Brain microvascular endothelial cell (primary cell): Measurements from ENCODE around the gene NTN4.

Experiments
- DNase-seq: peaks from one replicate; pipeline ENCODE4 v3.0.0-alpha.2; 2020
- H3K27ac ChIP-seq: fragments of 250-450 bp; sonication (Bioruptor Pico); 2 replicates; pipeline ENCODE4 v1.5.1; 2020; ENCODE audit warnings: mild to moderate bottlenecking, moderate library complexity
- H3K27me3 ChIP-seq: fragments of 250-450 bp; sonication (Bioruptor Pico); replicated peaks from 2 replicates; pipeline ENCODE4 v1.5.1; 2020; ENCODE audit warnings: mild to moderate bottlenecking
- H3K36me3 ChIP-seq: fragments of 250-450 bp; sonication (Bioruptor Pico); replicated peaks from 2 replicates; pipeline ENCODE4 v1.5.1; 2020; ENCODE audit warnings: mild to moderate bottlenecking
- H3K4me3 ChIP-seq: 2 replicates; pipeline ENCODE4 v1.5.1; 2011; ENCODE audit warnings: low read depth, mild to moderate bottlenecking, control low read depth, low read length, moderate library complexity
- in situ Hi-C: cut with HindIII; loops from 2 replicates; pipeline ENCODE4 v1.10.0; 2017; ENCODE audit warnings: low sequenced_read_pairs, low pct_ligation_motif_present
- TF ChIP-seq, protein P1 (sequence below): IDR thresholded peaks from 2 replicates; pipeline ENCODE4 v1.5.1; 2011; ENCODE audit warnings: low read depth, mild to moderate bottlenecking, moderate library complexity, low read length, control low read depth, inconsistent platforms; ENCODE audit errors: missing control alignments

The NTN4 gene

DNA sequence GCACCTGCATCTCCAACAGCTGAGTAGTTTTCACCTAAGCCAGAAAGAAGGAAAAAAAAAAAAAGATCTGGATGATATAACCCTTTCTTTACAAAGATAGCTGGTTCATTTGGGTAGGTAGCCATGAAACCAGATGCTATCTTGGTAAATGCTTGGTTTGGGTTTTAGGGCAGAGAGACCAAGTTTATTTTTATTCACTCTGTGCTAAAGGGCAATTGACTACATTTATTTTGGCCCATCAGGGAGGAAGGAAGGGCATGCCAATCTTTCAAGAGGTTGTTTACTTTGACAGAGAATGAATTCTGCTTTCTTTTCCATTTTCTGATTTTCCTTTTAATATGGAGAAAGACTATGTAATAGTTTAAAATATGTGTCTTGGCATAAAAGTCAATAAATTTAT is 91.0 kb downstream of the NTN4 start:
- Histone ChIP-seq H3K27ac (peak overlapping the region; percentile 13), H3K27me3 (no peaks in the 10 kb centered on the region), H3K36me3 (no peaks in the 10 kb centered on the region), H3K4me3 (no peak overlapping the region)
- DNase-seq = no peak
- in situ Hi-C loops = no loop called here
- TF ChIP-seq, protein P1, sequence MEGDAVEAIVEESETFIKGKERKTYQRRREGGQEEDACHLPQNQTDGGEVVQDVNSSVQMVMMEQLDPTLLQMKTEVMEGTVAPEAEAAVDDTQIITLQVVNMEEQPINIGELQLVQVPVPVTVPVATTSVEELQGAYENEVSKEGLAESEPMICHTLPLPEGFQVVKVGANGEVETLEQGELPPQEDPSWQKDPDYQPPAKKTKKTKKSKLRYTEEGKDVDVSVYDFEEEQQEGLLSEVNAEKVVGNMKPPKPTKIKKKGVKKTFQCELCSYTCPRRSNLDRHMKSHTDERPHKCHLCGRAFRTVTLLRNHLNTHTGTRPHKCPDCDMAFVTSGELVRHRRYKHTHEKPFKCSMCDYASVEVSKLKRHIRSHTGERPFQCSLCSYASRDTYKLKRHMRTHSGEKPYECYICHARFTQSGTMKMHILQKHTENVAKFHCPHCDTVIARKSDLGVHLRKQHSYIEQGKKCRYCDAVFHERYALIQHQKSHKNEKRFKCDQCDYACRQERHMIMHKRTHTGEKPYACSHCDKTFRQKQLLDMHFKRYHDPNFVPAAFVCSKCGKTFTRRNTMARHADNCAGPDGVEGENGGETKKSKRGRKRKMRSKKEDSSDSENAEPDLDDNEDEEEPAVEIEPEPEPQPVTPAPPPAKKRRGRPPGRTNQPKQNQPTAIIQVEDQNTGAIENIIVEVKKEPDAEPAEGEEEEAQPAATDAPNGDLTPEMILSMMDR = no peak

DNA sequence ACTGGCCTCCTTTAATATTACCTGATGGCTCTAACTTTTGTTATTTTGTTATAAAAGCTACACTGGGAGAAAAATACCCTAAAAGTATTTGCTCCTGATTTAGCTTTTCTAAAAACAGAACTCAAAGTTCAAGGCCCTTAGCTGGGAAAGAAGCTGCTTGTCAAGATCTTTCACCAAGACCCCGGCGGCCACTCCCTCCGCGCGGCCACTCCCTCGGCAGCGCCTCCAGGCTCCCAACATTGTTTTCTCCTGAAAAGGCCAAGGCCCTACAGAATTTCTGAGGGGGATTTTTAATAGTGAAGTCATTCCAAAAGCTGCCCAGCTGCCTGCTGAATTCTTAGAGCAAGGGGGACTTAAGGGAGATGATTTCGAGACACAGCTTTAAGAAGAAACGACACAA is 96.4 kb downstream of the NTN4 start:
- no peaks in the 10 kb centered on the region for H3K36me3 ChIP-seq
- no peaks in the 10 kb centered on the region for H3K27me3 ChIP-seq
- H3K27ac ChIP-seq = no peak overlapping the region
- H3K4me3 ChIP-seq = no peak overlapping the region
- TF ChIP-seq, protein P1 = no peak
- in situ Hi-C loops = no loop called here
- DNase-seq = no peak

DNA sequence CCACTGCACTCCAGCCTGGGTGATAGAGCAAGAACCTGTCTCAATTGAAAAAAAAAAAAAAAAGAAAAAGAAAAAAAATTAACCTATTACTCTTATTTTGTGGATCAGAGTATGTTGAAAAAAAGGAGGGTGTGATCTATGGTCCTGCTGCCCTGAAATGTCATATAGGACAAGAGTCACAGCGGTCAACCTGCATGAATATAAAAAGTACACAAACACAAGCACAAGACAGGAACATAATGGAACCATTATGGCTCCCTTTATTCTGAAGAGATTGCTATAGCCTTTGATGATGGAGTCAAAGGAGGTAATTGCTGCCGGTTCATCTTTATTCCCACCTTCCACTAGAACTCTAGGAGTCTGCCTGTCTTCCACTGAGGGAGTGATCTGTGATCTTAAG is 96.9 kb downstream of the NTN4 start:
- TF ChIP-seq, protein P1 = no peak
- no peaks in the 10 kb centered on the region for H3K27me3 ChIP-seq
- H3K27ac ChIP-seq = no peak overlapping the region
- no peak overlapping the region for H3K4me3 ChIP-seq
- DNase-seq = no peak
- no peaks in the 10 kb centered on the region for H3K36me3 ChIP-seq
- in situ Hi-C loops = no loop called here

DNA sequence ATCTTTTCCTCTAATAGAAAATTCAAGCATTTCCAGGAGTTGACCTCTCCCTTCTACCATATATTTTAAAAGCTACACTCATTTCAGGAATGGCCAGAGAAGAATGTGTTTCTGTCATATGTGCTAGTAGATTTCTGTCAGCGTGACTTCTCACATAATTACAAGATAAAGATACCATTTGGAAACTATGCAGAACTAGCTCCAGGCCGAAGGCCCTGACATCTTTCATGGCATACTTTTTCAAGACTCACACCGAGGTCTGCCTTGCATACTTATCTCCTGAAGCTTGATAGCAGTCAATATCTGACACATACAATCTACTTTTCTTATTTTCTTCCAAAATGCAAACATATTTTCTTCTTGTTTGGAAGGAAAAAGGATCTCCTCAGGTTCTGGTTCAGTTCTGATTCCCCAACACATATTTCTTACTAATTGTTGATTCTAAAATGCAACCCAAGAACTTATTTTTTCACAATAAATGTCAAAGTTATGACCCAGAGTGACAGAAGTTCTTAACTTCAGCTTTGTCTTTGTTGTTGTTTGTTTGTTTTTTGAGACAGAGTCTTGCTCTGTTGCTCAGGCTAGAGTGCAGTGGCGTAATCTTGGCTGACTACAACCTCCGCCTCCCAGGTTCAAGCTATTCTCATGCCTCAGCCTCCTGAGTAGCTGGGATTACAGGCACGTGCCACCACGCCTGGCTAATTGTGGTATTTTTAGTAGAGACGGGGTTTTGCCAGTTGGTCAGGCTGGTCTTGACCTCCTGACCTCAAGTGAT is 99.5 kb downstream of the NTN4 start:
- no peaks in the 10 kb centered on the region for H3K27me3 ChIP-seq
- TF ChIP-seq, protein P1 = no peak
- H3K27ac ChIP-seq = no peak overlapping the region
- no peak for DNase-seq
- no peaks in the 10 kb centered on the region for H3K36me3 ChIP-seq
- no peak overlapping the region for H3K4me3 ChIP-seq
- in situ Hi-C loops = no loop called here

DNA sequence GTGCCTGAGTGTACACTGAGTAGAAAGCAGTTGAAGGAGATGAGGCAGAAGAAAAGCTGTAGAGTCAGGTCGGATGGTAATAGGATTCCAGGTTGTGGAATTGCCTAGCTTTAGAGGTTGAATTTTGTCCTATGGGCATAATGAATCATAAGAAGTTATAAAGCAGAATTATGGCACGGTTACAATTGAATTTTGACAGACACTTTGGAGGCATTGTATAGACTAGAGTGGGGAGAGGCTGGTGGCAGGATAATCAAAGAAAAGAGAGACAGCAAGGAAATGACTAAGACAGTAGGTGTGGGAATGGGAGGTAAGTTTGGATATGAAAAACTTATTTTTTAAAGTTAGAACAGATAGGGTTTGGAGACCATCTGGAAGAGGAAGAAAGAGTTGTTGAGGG is 102.6 kb downstream of the NTN4 start:
- Histone ChIP-seq H3K27ac (no peak overlapping the region), H3K4me3 (no peak overlapping the region), H3K27me3 (no peaks in the 10 kb centered on the region), H3K36me3 (peaks cover 4% of the 10 kb centered on the region)
- no peak for DNase-seq
- in situ Hi-C loops = no loop called here
- TF ChIP-seq, protein P1 = no peak

DNA sequence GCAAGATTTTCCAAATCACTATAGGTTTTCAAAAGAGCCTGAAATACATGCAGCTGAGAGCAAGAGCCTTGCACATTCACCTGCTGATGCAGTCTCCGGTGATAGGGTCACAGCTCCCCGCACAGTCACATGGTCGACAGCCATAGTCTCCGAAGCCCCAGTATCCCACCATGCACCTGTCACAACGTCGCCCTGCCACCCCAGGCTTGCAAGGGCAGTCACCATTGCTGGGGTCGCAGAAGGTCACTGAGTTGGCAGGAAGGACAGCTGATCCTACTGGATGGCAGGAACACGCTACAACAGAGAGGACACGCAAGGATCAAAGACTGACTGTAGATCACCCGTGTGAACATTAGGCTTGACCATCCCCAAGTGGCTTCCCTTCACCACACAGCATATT is 107.1 kb downstream of the NTN4 start:
- no peaks in the 10 kb centered on the region for H3K27me3 ChIP-seq
- peaks cover 6% of the 10 kb centered on the region for H3K36me3 ChIP-seq
- in situ Hi-C loops = no loop called here
- TF ChIP-seq, protein P1 = no peak
- no peak for DNase-seq
- no peak overlapping the region for H3K27ac ChIP-seq
- no peak overlapping the region for H3K4me3 ChIP-seq
